IPS-NIHi7 (cell line): ENCODE results near the gene CPEB3.

ENCODE experiments used
- DNase-seq: peaks from one replicate; pipeline ENCODE4 v3.0.0; 2012; ENCODE audit warnings: mixed read lengths; ENCODE audit errors: extremely low spot score

CPEB3 gene

GRCh38 chr10:92102601-92103213 is 188.2 kb downstream of the CPEB3 start:
- no peak for DNase-seq

- DNase-seq, result no peak
Observed at GRCh38 chr10:92094960-92095359, 195.9 kb downstream of the CPEB3 start.

- no peak for DNase-seq
Observed at GRCh38 chr10:92091965-92092364, 198.9 kb downstream of the CPEB3 start.

GRCh38 chr10:92087750-92088395 is 203.0 kb downstream of the CPEB3 start:
- DNase-seq, result peak; percentile 81

- no peak for DNase-seq
Observed at GRCh38 chr10:92082583-92083280, 208.1 kb downstream of the CPEB3 start.

GRCh38 chr10:92081641-92082040 is 209.2 kb downstream of the CPEB3 start:
- DNase-seq, result no peak

- DNase-seq, result peak; percentile 19
Observed at GRCh38 chr10:92080244-92080643, 210.6 kb downstream of the CPEB3 start.

- DNase-seq, result no peak
Observed at GRCh38 chr10:92079003-92079402, 211.9 kb downstream of the CPEB3 start.

- DNase-seq, result no peak
Observed at GRCh38 chr10:92076722-92077121, 214.2 kb downstream of the CPEB3 start.

GRCh38 chr10:92075829-92076228 is 215.0 kb downstream of the CPEB3 start:
- DNase-seq, result no peak

- no peak for DNase-seq
Observed at GRCh38 chr10:92074126-92074887, 216.6 kb downstream of the CPEB3 start.

GRCh38 chr10:92068900-92069299 is 222.0 kb downstream of the CPEB3 start:
- DNase-seq, result no peak

GRCh38 chr10:92066386-92066785 is 224.5 kb downstream of the CPEB3 start:
- DNase-seq, result no peak

GRCh38 chr10:92064506-92064905 is 226.4 kb downstream of the CPEB3 start:
- DNase-seq, result no peak

- DNase-seq, result no peak
Observed at GRCh38 chr10:92062273-92062672, 228.6 kb downstream of the CPEB3 start.

- no peak for DNase-seq
Observed at GRCh38 chr10:92054807-92055206, 236.1 kb downstream of the CPEB3 start.

- DNase-seq, result no peak
Observed at GRCh38 chr10:92052741-92053140, 238.1 kb downstream of the CPEB3 start.

GRCh38 chr10:92052088-92052487 is 238.8 kb downstream of the CPEB3 start:
- no peak for DNase-seq

- DNase-seq, result no peak
Observed at GRCh38 chr10:92047215-92047614, 243.7 kb downstream of the CPEB3 start.

- peak; percentile 53 for DNase-seq
Observed at GRCh38 chr10:92045641-92046106, 245.2 kb downstream of the CPEB3 start.

GRCh38 chr10:92042541-92042940 is 248.3 kb downstream of the CPEB3 start:
- no peak for DNase-seq

- DNase-seq, result no peak
Observed at GRCh38 chr10:92038949-92039348, 251.9 kb downstream of the CPEB3 start.
